ENCODE results near the gene CCDC171. TPM values are rescaled to one million over a fixed set of nuclear protein-coding genes. Genes with fewer than 3 reads are reported as not detected.

The CCDC171 gene
- polyA plus RNA-seq, 1 donor from 2014 or later, result 9.1 TPM

GRCh38 chr9:15889555-15889954, 336.7 kb downstream of the CCDC171 start:
- Histone ChIP-seq H3K9me3 (ENCODE audit: low read length) (no peaks in the 10 kb centered on the region), H3F3A (ENCODE audit: insufficient read depth, low read length, poor library complexity, severe bottlenecking) (no peaks in the 10 kb centered on the region), H3K27me3 (ENCODE audit: insufficient read depth, low read depth, low read length) (no peaks in the 10 kb centered on the region), H3K4me3 (ENCODE audit: low read length) (no peak overlapping the region), H4K20me1 (ENCODE audit: insufficient read depth) (no peaks in the 10 kb centered on the region), H3K27ac (ENCODE audit: low read length) (no peak overlapping the region), H2AFZ (ENCODE audit: low read depth, low read length) (no peak overlapping the region), H3K9me2 (ENCODE audit: insufficient read depth, low read length) (no peaks in the 10 kb centered on the region), H3K36me3 (ENCODE audit: insufficient read depth, low read length) (no peaks in the 10 kb centered on the region), H3K4me2 (ENCODE audit: low read length) (no peak overlapping the region), H3K9ac (ENCODE audit: low read length) (no peak overlapping the region), H3K79me2 (replicated peaks; ENCODE audit: insufficient read depth, low read length) (no peaks in the 10 kb centered on the region)
- TF ChIP-seq EP300 (conservative IDR thresholded peaks at IDR 0.05; ENCODE audit: poor library complexity, severe bottlenecking) (no peak), EZH2 (IDR thresholded peaks at IDR 0.05; ENCODE audit: borderline replicate concordance, insufficient read depth, low read length, poor library complexity, severe bottlenecking) (no peak), REST (IDR thresholded peaks at IDR 0.05; ENCODE audit: borderline replicate concordance) (no peak), SMC3 (conservative IDR thresholded peaks at IDR 0.05; ENCODE audit: poor library complexity) (no peak), RAD21 (conservative IDR thresholded peaks at IDR 0.05) (no peak), CTCF (IDR thresholded peaks at IDR 0.05; ENCODE audit: poor library complexity, severe bottlenecking) (no peak), TAF1 (IDR thresholded peaks at IDR 0.05; ENCODE audit: low read depth) (no peak)

- no peaks in the 10 kb centered on the region for H4K20me1 ChIP-seq (ENCODE audit: insufficient read depth)
Measured at GRCh38 chr9:15901572-15901971, 348.7 kb downstream of the CCDC171 start.

More at GRCh38 chr9:15901572-15901971, 348.7 kb downstream of the CCDC171 start:
- H3K27me3 ChIP-seq (ENCODE audit: insufficient read depth, low read depth, low read length), result no peaks in the 10 kb centered on the region
- no peak overlapping the region for H3K9ac ChIP-seq (ENCODE audit: low read length)
- H3F3A ChIP-seq (ENCODE audit: insufficient read depth, low read length, poor library complexity, severe bottlenecking), result no peaks in the 10 kb centered on the region
- H3K4me2 ChIP-seq (ENCODE audit: low read length), result no peak overlapping the region
- no peaks in the 10 kb centered on the region for H3K36me3 ChIP-seq (ENCODE audit: insufficient read depth, low read length)
- no peaks in the 10 kb centered on the region for H3K9me2 ChIP-seq (ENCODE audit: insufficient read depth, low read length)
- no peak overlapping the region for H3K4me3 ChIP-seq (ENCODE audit: low read length)
- H3K79me2 ChIP-seq (replicated peaks; ENCODE audit: insufficient read depth, low read length), result no peaks in the 10 kb centered on the region
- TF ChIP-seq MXI1 (conservative IDR thresholded peaks at IDR 0.05; ENCODE audit: poor library complexity, severe bottlenecking) (no peak), RAD21 (conservative IDR thresholded peaks at IDR 0.05) (no peak), REST (IDR thresholded peaks at IDR 0.05; ENCODE audit: borderline replicate concordance) (no peak), CTCF (IDR thresholded peaks at IDR 0.05; ENCODE audit: poor library complexity, severe bottlenecking) (no peak), TAF1 (IDR thresholded peaks at IDR 0.05; ENCODE audit: low read depth) (no peak), POLR2AphosphoS5 (IDR thresholded peaks at IDR 0.05) (no peak)
- no peaks in the 10 kb centered on the region for H3K9me3 ChIP-seq (ENCODE audit: low read length)
- H2AFZ ChIP-seq (ENCODE audit: low read depth, low read length), result no peak overlapping the region
- no peak overlapping the region for H3K27ac ChIP-seq (ENCODE audit: low read length)
